Type B pancreatic cell (in vitro differentiated cells): ENCODE measurements around the gene TMEM107. TPM values are rescaled to one million over a fixed set of nuclear protein-coding genes. Genes with fewer than 3 reads are reported as not detected.
"Not testable (repeated sequence)": the region's sequence is repeated elsewhere in the genome, so short reads cannot be mapped to it uniquely, and the experiment has no call there.

Experiments
- DNase-seq: peaks from one replicate; pipeline ENCODE4 v3.0.0; 2021; ENCODE audit warnings: mixed read lengths; ENCODE audit not compliant: unreplicated experiment; ENCODE audit errors: extremely low spot score
- H3K27ac Mint-ChIP-seq: 2 replicates; pipeline ENCODE4 v1.8.0; 2021; ENCODE audit warnings: mild to moderate bottlenecking, mixed read lengths
- H3K27me3 Mint-ChIP-seq: 2 replicates; pipeline ENCODE4 v1.8.0; 2021; ENCODE audit warnings: mixed read lengths
- H3K36me3 Mint-ChIP-seq: 2 replicates; pipeline ENCODE4 v1.8.0; 2021; ENCODE audit warnings: mixed read lengths
- H3K4me1 Mint-ChIP-seq: one replicate; pipeline ENCODE4 v1.8.0; 2021; ENCODE audit warnings: mixed read lengths; ENCODE audit not compliant: unreplicated experiment
- H3K4me3 Mint-ChIP-seq: 2 replicates; pipeline ENCODE4 v1.8.0; 2021; ENCODE audit warnings: mild to moderate bottlenecking, mixed read lengths
- H3K9me3 Mint-ChIP-seq: 2 replicates; pipeline ENCODE4 v1.8.0; 2021; ENCODE audit warnings: mixed read lengths
- CTCF ChIP-seq: fragments of 200-600 bp; sonication (generic); conservative IDR thresholded peaks from 2 replicates; pipeline ENCODE4 v1.5.0; 2021; ENCODE audit warnings: antibody characterized with exemption, mild to moderate bottlenecking
- total RNA-seq: library from RNA; stranded (reverse); gene quantifications from 2 replicates; pipeline ENCODE4 v1.2.1, GENCODE V29; 2021; ENCODE audit warnings: low replicate concordance

TMEM107 gene
- total RNA-seq, 1 donor from 2014 or later = 22.1 TPM

GRCh38 chr17:8221663-8222379 is 45.6 kb upstream of the TMEM107 start:
- Mint-ChIP-seq H3K4me1 (peaks cover 32% of the 10 kb centered on the region), H3K27me3 (peaks cover 33% of the 10 kb centered on the region), H3K27ac (peak overlapping the region; percentile 100), H3K9me3 (no peaks in the 10 kb centered on the region), H3K36me3 (peaks cover 13% of the 10 kb centered on the region), H3K4me3 (peak overlapping the region; percentile 98)
- TF ChIP-seq CTCF = no peak
- DNase-seq = peak; percentile 90

- peak overlapping the region; percentile 98 for H3K4me3 Mint-ChIP-seq
- H3K27ac Mint-ChIP-seq = peak overlapping the region; percentile 100
- peaks cover 24% of the 10 kb centered on the region for H3K4me1 Mint-ChIP-seq
- no peak for TF ChIP-seq CTCF
- no peaks in the 10 kb centered on the region for H3K9me3 Mint-ChIP-seq
- peaks cover 7% of the 10 kb centered on the region for H3K36me3 Mint-ChIP-seq
- DNase-seq = peak; percentile 92
- H3K27me3 Mint-ChIP-seq = peaks cover 25% of the 10 kb centered on the region
Measured at GRCh38 chr17:8220783-8221662, 44.8 kb upstream of the TMEM107 start.

DNA sequence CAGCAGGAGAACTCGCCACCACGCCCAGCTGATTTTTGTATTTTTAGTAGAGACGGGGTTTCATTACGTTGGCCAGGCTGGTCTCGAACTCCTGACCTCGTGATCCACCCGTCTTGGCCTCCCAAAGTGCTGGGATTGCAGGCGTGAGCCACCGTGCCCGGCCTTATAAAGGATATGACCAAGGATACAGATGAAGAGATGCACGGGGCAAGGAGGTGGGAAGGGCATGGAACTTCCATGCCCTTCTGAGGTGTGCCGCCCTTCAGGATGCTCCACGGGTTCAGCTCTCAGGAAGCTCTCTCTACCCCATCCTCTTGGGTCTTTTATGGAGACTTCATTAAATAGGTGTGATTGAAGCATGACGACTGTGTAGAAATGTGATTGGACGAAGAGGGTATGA is 37.8 kb upstream of the TMEM107 start:
- H3K4me3 Mint-ChIP-seq, H3K36me3 Mint-ChIP-seq, H3K27me3 Mint-ChIP-seq, DNase-seq, H3K27ac Mint-ChIP-seq, H3K9me3 Mint-ChIP-seq: not testable (repeated sequence)
- peaks cover 15% of the 10 kb centered on the region for H3K4me1 Mint-ChIP-seq

GRCh38 chr17:8212312-8213180 is 36.4 kb upstream of the TMEM107 start:
- no peak for TF ChIP-seq CTCF
- Mint-ChIP-seq H3K27me3 (peaks cover 3% of the 10 kb centered on the region), H3K4me3 (no peak overlapping the region), H3K36me3 (no peaks in the 10 kb centered on the region), H3K4me1 (peaks cover 9% of the 10 kb centered on the region), H3K27ac (no peak overlapping the region), H3K9me3 (no peaks in the 10 kb centered on the region)
- no peak for DNase-seq

GRCh38 chr17:8210761-8211458 is 34.7 kb upstream of the TMEM107 start:
- no peak for TF ChIP-seq CTCF
- peaks cover 3% of the 10 kb centered on the region for H3K27me3 Mint-ChIP-seq
- DNase-seq = no peak
- no peaks in the 10 kb centered on the region for H3K9me3 Mint-ChIP-seq
- peak overlapping the region; percentile 94 for H3K27ac Mint-ChIP-seq
- H3K4me1 Mint-ChIP-seq = peaks cover 9% of the 10 kb centered on the region
- H3K4me3 Mint-ChIP-seq = peak overlapping the region; percentile 99
- peaks cover 7% of the 10 kb centered on the region for H3K36me3 Mint-ChIP-seq
